Gastroesophageal sphincter (tissue), 3 donors: Measurements from ENCODE around the gene AHDC1.

ENCODE experiments used
- POLR2A ChIP-seq, 2 donors: fragments of 450-650 bp; IDR thresholded peaks; one replicate each; pipeline ENCODE4 v1.6.1; 2017; ENCODE audit warnings: antibody characterized with exemption in 2 of 2, mild to moderate bottlenecking in 2 of 2, moderate library complexity in 1 of 2
- POLR2AphosphoS5 ChIP-seq: sonication (generic); formaldehyde crosslinking; IDR thresholded peaks from one replicate; pipeline ENCODE4 v1.6.1; 2017; ENCODE audit warnings: antibody characterized with exemption
- TF ChIP-seq, protein P1 (sequence below), 4 experiments: fragments of 200-600 bp in 2 of 4; fragments of 450-650 bp in 2 of 4; sonication (generic) in 1 of 4; IDR thresholded peaks; one replicate each; pipeline ENCODE4 v1.5.1; 2017 to 2019; ENCODE audit warnings: antibody characterized with exemption in 4 of 4, mild to moderate bottlenecking in 2 of 4, moderate library complexity in 2 of 4

- TF ChIP-seq, protein P1, sequence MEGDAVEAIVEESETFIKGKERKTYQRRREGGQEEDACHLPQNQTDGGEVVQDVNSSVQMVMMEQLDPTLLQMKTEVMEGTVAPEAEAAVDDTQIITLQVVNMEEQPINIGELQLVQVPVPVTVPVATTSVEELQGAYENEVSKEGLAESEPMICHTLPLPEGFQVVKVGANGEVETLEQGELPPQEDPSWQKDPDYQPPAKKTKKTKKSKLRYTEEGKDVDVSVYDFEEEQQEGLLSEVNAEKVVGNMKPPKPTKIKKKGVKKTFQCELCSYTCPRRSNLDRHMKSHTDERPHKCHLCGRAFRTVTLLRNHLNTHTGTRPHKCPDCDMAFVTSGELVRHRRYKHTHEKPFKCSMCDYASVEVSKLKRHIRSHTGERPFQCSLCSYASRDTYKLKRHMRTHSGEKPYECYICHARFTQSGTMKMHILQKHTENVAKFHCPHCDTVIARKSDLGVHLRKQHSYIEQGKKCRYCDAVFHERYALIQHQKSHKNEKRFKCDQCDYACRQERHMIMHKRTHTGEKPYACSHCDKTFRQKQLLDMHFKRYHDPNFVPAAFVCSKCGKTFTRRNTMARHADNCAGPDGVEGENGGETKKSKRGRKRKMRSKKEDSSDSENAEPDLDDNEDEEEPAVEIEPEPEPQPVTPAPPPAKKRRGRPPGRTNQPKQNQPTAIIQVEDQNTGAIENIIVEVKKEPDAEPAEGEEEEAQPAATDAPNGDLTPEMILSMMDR (IDR thresholded peaks at IDR 0.05) = no peak
- TF ChIP-seq POLR2AphosphoS5 (peak; percentile 20), POLR2A (IDR thresholded peaks at IDR 0.05) (no peak)
Measured at GRCh38 chr1:27521861-27522431, 82.0 kb downstream of the AHDC1 start.
